Mesendoderm (in vitro differentiated cells): ENCODE data around the gene PCYT2.

Experiments
- DNase-seq: peaks from one replicate; pipeline ENCODE4 v3.0.0; 2013
- H2AK5ac ChIP-seq: 2 replicates; pipeline ENCODE4 v1.6.1; 2013; ENCODE audit warnings: low read length, inconsistent platforms
- H2BK120ac ChIP-seq: 2 replicates; pipeline ENCODE4 v1.6.1; 2013; ENCODE audit warnings: low read depth, mild to moderate bottlenecking, low read length, moderate library complexity, mixed read lengths
- H2BK15ac ChIP-seq: replicated peaks from 2 replicates; pipeline ENCODE4 v1.6.1; 2013; ENCODE audit warnings: low read depth, mild to moderate bottlenecking, moderate library complexity
- H2BK5ac ChIP-seq: 2 replicates; pipeline ENCODE4 v1.6.1; 2013; ENCODE audit warnings: low read length, inconsistent platforms
- H3K18ac ChIP-seq: 2 replicates; pipeline ENCODE4 v1.6.1; 2013; ENCODE audit warnings: mild to moderate bottlenecking, low read length, mixed read lengths
- H3K23ac ChIP-seq: one replicate; pipeline ENCODE4 v1.6.1; 2013; ENCODE audit warnings: low read length
- H3K27ac ChIP-seq: 2 replicates; pipeline ENCODE4 v1.5.1; 2013; ENCODE audit warnings: low read depth, mild to moderate bottlenecking, inconsistent platforms, low read length, moderate library complexity
- H3K27me3 ChIP-seq: 2 replicates; pipeline ENCODE4 v1.6.1; 2013; ENCODE audit warnings: low read length, control low read depth, mild to moderate bottlenecking, inconsistent platforms; ENCODE audit not compliant: insufficient read depth, poor library complexity
- H3K36me3 ChIP-seq: 2 replicates; pipeline ENCODE4 v1.6.1; 2013; ENCODE audit warnings: low read length, inconsistent platforms; ENCODE audit not compliant: control insufficient read depth, insufficient read depth
- H3K4ac ChIP-seq: one replicate; pipeline ENCODE4 v1.6.1; 2013; ENCODE audit warnings: low read depth, mild to moderate bottlenecking, low read length, moderate library complexity
- H3K4me1 ChIP-seq: 2 replicates; pipeline ENCODE4 v1.6.1; 2013; ENCODE audit warnings: low read depth, low read length, inconsistent platforms; ENCODE audit not compliant: control insufficient read depth
- H3K4me2 ChIP-seq: 2 replicates; pipeline ENCODE4 v1.6.1; 2013; ENCODE audit warnings: low read length
- H3K4me3 ChIP-seq: 2 replicates; pipeline ENCODE4 v1.5.1; 2013; ENCODE audit warnings: mild to moderate bottlenecking, low read length
- H3K56ac ChIP-seq: one replicate; pipeline ENCODE4 v1.6.1; 2013; ENCODE audit warnings: low read length
- H3K79me1 ChIP-seq: 2 replicates; pipeline ENCODE4 v1.6.1; 2013; ENCODE audit warnings: low read length, inconsistent platforms
- H3K79me2 ChIP-seq: 2 replicates; pipeline ENCODE4 v1.6.1; 2013; ENCODE audit warnings: mild to moderate bottlenecking, low read length; ENCODE audit not compliant: control insufficient read depth, insufficient read depth
- H3K9ac ChIP-seq: 2 replicates; pipeline ENCODE4 v1.6.1; 2013; ENCODE audit warnings: low read length, inconsistent platforms
- H4K5ac ChIP-seq: one replicate; pipeline ENCODE4 v1.6.1; 2013; ENCODE audit warnings: low read length
- H4K8ac ChIP-seq: one replicate; pipeline ENCODE4 v1.6.1; 2013; ENCODE audit warnings: low read depth, mild to moderate bottlenecking, control low read depth, low read length, moderate library complexity
- WGBS: extraction: QIAGEN DNeasy Blood & Tissue Kit; methylation state at CpG from one replicate; pipeline ENCODE4 v1.1.7; 2013; ENCODE audit warnings: low lambda C conversion rate, missing lambda C conversion rate; ENCODE audit not compliant: insufficient coverage; ENCODE audit errors: extremely low coverage; 5-methylcytosine and 5-hydroxymethylcytosine counted together

Gene PCYT2

DNA sequence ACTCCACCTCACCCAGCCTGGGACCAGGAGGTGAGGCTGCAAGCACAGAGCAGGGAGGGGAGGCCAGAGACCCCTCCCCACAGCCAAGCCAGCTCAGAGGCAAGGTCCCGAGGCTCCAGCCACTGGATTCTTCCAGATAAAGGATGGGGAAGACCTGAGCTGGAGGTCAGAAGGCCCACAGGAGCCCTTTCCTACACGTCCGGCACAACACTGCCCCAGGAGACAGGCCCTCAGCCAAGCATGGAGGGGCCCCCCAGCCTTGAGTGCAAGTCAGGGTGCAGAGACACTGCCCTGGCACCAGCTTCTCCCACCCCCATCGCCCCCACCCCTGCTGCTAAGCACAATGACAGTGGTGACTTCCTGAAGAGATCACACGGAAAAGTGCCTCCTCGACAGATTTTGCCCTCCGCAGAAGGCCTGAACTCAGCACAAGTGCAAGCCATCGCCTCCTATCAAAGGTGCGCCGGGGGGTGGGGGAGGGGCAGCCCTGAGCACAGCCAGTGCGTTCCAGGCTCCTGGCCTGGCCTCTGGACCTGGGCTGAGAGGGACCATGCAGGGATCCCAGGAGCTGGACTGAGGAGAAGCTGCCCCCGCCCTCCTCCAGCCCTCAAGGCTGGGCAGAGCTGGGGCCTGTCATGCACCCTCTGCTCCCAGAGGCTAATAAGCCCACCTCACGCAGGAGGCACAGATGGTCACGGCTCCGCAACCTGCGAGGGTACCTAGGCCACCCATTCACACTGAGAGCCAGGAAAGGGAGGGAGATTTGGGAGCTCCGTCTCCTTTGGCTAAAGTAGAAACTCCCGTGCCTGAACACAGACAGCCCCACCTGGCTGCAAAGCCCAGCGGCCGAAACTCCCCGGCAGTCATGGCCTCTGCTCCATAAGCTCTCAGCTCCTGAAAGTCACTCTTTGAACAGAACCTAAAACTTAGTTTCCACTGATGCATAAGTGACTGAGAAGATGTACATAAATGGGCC is 13.6 kb upstream of the PCYT2 start:
- Histone ChIP-seq H3K79me1 (peaks cover 24% of the 10 kb centered on the region), H2AK5ac (peak overlapping the region; percentile 97), H3K36me3 (peaks cover 4% of the 10 kb centered on the region), H3K79me2 (peaks cover 62% of the 10 kb centered on the region), H3K27ac (peak overlapping the region; percentile 95), H2BK120ac (no peak overlapping the region), H3K4ac (peak overlapping the region; percentile 71), H3K9ac (peak overlapping the region; percentile 75), H2BK15ac (no peak overlapping the region), H3K27me3 (no peaks in the 10 kb centered on the region), H4K5ac (no peak overlapping the region), H3K4me2 (peak overlapping the region; percentile 51), H3K56ac (peak overlapping the region; percentile 92), H3K4me3 (no peak overlapping the region), H3K4me1 (peaks cover 23% of the 10 kb centered on the region), H2BK5ac (peak overlapping the region; percentile 90), H4K8ac (no peak overlapping the region), H3K23ac (no peak overlapping the region), H3K18ac (peak overlapping the region; percentile 70)
- DNase-seq: peak; percentile 72
- no CpG with 5 or more reads among the region's 21 CpGs for WGBS

DNA sequence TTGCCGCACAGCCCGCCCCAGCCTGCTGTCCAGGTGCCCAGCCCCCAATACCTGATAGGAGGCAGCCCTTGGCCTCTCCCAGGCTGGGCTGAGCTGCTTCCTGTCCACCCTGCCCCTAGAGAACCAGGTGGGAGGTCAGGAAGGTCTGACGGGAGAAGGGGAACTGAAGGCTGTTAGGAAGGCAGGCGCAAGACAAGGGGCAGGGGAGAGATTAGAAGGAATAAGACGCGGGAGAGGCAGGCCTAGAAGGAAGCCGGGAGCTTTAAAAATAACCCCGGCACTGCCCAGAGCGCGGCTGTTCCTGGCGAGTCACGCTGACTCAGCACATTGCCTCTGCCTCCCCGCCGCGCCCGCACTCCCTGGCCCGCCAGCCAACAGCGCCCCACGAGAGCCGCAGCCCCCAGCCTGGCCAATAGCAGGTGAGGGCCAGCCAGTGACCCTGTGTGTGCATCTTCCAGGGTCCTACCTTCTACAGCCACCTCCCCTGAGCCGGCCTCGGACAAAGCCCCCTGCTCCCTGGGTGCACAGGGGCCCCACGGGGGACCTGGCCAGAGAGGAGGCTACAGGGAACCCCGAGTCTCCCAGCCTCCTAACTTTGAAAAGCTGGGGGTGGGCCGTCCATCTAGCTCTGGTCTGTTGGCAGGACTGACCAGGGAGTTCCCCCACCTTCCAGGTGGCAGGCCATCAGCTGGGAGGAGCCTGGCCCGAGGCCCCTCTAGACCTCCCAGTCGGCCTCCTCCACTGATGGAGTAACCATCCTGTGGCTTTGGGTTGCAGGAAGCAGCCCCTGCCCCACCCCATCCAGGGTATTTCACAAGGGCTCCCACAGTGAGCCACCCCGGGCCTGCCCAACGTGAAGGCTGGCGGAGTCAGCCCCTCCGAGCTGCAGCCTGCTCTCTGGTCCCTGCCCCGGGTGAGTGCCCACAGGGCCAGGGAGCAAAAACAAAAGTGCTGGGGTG is 12.4 kb upstream of the PCYT2 start:
- peaks cover 67% of the 10 kb centered on the region for H3K79me2 ChIP-seq
- H4K8ac ChIP-seq: no peak overlapping the region
- H3K18ac ChIP-seq: peak overlapping the region; percentile 70
- DNase-seq: peak; percentile 97
- H3K56ac ChIP-seq: peak overlapping the region; percentile 92
- WGBS: no CpG with 5 or more reads among the region's 32 CpGs
- H2BK15ac ChIP-seq: no peak overlapping the region
- peak overlapping the region; percentile 71 for H3K4ac ChIP-seq
- peak overlapping the region; percentile 69 for H2BK5ac ChIP-seq
- no peaks in the 10 kb centered on the region for H3K27me3 ChIP-seq
- H3K36me3 ChIP-seq: peaks cover 5% of the 10 kb centered on the region
- H3K79me1 ChIP-seq: peaks cover 28% of the 10 kb centered on the region
- H3K4me3 ChIP-seq: no peak overlapping the region
- peak overlapping the region; percentile 0 for H2BK120ac ChIP-seq
- peaks cover 23% of the 10 kb centered on the region for H3K4me1 ChIP-seq
- no peak overlapping the region for H4K5ac ChIP-seq
- H2AK5ac ChIP-seq: peak overlapping the region; percentile 37
- H3K27ac ChIP-seq: peak overlapping the region; percentile 95
- H3K4me2 ChIP-seq: peak overlapping the region; percentile 32
- no peak overlapping the region for H3K23ac ChIP-seq
- H3K9ac ChIP-seq: peak overlapping the region; percentile 75

DNA sequence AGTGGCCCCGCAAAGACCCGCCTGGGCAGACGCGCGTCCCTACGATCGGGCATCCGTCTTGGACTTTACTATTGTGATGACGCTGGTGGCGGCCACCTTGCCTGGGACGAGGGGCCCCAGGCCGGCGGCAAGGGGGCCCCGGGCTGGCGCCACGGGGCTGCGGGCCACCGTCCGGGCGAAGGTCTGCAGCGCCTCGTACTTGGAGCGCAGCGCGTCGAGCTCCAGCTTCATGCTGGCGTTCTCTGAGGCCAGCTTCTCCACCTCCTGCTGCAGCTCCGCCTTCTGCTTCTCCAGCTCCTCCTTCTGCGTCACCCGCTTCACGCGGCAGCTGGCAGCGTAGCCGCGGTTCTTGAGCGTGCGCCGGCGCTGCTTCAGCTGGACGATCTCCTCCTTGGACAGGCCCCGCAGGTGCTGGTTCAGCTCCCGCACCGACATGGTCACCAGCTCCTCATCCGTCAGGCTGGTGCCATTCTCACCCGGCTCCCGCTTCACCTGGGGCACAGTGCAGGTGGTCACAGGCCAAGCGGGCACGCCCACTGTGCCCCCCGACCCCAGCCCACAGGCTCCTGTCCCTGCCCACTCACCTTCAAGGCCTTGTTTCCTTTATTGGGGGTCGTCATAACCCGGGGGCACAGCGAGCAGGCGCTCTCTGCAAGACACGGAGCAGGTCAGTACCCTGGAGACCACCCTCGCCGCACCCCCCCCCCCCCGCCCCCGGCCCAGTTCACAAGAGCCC is 11.5 kb upstream of the PCYT2 start:
- Histone ChIP-seq H3K27me3 (no peaks in the 10 kb centered on the region), H2BK15ac (no peak overlapping the region), H4K5ac (no peak overlapping the region), H3K18ac (peak overlapping the region; percentile 0), H3K4me2 (peak overlapping the region; percentile 31), H3K4ac (peak overlapping the region; percentile 43), H3K9ac (peak overlapping the region; percentile 67), H3K4me1 (peaks cover 23% of the 10 kb centered on the region), H4K8ac (no peak overlapping the region), H2BK5ac (peak overlapping the region; percentile 70), H2AK5ac (no peak overlapping the region), H3K23ac (peak overlapping the region; percentile 98), H3K36me3 (peaks cover 5% of the 10 kb centered on the region), H3K79me2 (peaks cover 67% of the 10 kb centered on the region), H3K79me1 (peaks cover 28% of the 10 kb centered on the region), H2BK120ac (no peak overlapping the region), H3K56ac (peak overlapping the region; percentile 92), H3K27ac (peak overlapping the region; percentile 95), H3K4me3 (no peak overlapping the region)
- no CpG with 5 or more reads among the region's 58 CpGs for WGBS
- no peak for DNase-seq

DNA sequence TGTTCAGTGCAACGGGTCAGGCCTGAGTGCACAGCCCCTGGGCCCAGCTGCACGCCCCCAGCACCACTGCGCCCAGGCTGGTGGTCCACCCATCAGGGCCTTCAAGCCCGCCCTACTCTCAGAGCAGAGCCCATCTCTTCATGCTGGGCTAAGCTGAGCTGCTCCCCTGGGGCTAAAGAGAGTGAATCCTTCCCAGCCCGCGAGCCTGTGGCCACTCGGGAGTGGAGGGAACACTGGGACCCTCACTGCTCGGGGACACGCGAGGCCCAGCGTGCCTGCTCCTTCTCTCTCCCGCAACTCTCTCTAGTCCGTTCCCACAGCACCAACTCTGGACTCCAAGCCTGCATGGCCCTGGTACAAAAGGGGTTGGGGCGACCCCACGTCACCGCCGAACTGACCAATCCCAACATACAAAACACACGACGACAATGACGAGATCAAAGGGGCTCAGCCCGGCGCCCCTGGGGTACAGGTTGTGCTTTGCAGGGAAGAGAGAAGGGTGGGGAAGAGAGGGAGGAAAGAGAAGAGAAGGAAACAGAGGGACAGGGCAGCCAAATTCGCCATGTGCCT is 10.9 kb upstream of the PCYT2 start:
- whole genome bisulfite sequencing: no CpG with 5 or more reads among the region's 23 CpGs
- Histone ChIP-seq H3K18ac (no peak overlapping the region), H2AK5ac (no peak overlapping the region), H3K79me2 (peaks cover 68% of the 10 kb centered on the region), H3K79me1 (peaks cover 30% of the 10 kb centered on the region), H4K8ac (no peak overlapping the region), H2BK120ac (no peak overlapping the region), H3K4me2 (no peak overlapping the region), H3K4ac (no peak overlapping the region), H3K4me3 (no peak overlapping the region), H3K36me3 (peaks cover 5% of the 10 kb centered on the region), H3K27ac (no peak overlapping the region), H2BK5ac (no peak overlapping the region), H4K5ac (no peak overlapping the region), H3K4me1 (peaks cover 24% of the 10 kb centered on the region), H3K56ac (peak overlapping the region; percentile 92), H3K9ac (no peak overlapping the region), H3K23ac (no peak overlapping the region), H2BK15ac (no peak overlapping the region), H3K27me3 (no peaks in the 10 kb centered on the region)
- DNase-seq: no peak

DNA sequence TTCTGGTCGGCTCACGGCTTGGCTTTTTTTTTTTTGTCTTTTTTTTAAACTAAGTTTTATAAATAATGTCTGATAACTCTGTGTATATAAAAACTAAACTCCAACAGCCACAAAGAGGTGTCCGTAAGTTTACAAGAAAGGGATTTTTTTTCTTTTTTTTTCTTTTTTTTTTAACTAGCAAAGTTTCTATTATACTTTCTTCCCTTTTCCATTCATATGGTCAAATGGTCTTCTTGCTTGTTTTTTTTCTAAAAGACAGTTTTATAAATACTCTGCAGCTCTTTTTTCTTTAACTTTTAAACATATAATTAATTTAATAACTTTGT is 10.3 kb upstream of the PCYT2 start:
- Histone ChIP-seq H3K18ac (no peak overlapping the region), H3K36me3 (peaks cover 6% of the 10 kb centered on the region), H3K9ac (no peak overlapping the region), H2AK5ac (no peak overlapping the region), H3K4me2 (no peak overlapping the region), H3K56ac (no peak overlapping the region), H2BK120ac (no peak overlapping the region), H4K8ac (no peak overlapping the region), H3K79me1 (peaks cover 35% of the 10 kb centered on the region), H4K5ac (no peak overlapping the region), H3K27me3 (no peaks in the 10 kb centered on the region), H2BK15ac (no peak overlapping the region), H3K79me2 (peaks cover 66% of the 10 kb centered on the region), H3K4ac (no peak overlapping the region), H3K4me1 (peaks cover 28% of the 10 kb centered on the region), H2BK5ac (no peak overlapping the region), H3K23ac (no peak overlapping the region), H3K4me3 (no peak overlapping the region), H3K27ac (no peak overlapping the region)
- DNase-seq: no peak
- no CpG with 5 or more reads among the region's 3 CpGs for WGBS
